GM23338 (cell line): ENCODE results near the gene EPHA5. TPM values are rescaled to one million over a fixed set of nuclear protein-coding genes. Genes with fewer than 3 reads are reported as not detected.

ENCODE experiments used
- ATAC-seq: fragments of 200-7000 bp; cut with Tn5 transposase; 3 replicates; pipeline ENCODE4 v1.9.1; 2020
- DNase-seq: peaks from one replicate; pipeline ENCODE4 v3.0.0-alpha.2; 2015; ENCODE audit warnings: low spot score
- H2AFZ ChIP-seq: fragments of 200-600 bp; sonication (generic); 2 replicates; pipeline ENCODE4 v1.8.0; 2016; ENCODE audit warnings: antibody characterized with exemption, mild to moderate bottlenecking, moderate library complexity
- H3F3A ChIP-seq: fragments of 200-600 bp; sonication (generic); replicated peaks from 2 replicates; pipeline ENCODE4 v1.8.0; 2017; ENCODE audit warnings: antibody characterized with exemption, mixed run types, low read depth
- H3K27ac ChIP-seq: fragments of 200-600 bp; sonication (generic); 2 replicates; pipeline ENCODE4 v1.6.1; 2016; ENCODE audit warnings: low read depth
- H3K27me3 ChIP-seq: fragments of 200-600 bp; sonication (generic); 2 replicates; pipeline ENCODE4 v1.8.0; 2016; ENCODE audit warnings: mild to moderate bottlenecking, mixed run types, moderate library complexity; ENCODE audit not compliant: insufficient read depth
- H3K36me3 ChIP-seq: fragments of 200-600 bp; sonication (generic); 2 replicates; pipeline ENCODE4 v1.8.0; 2016; ENCODE audit warnings: mild to moderate bottlenecking; ENCODE audit not compliant: insufficient read depth
- H3K4me1 ChIP-seq: fragments of 200-600 bp; sonication (generic); 2 replicates; pipeline ENCODE4 v1.8.0; 2016; ENCODE audit warnings: mild to moderate bottlenecking, moderate library complexity; ENCODE audit not compliant: insufficient read depth
- H3K4me2 ChIP-seq: fragments of 200-600 bp; sonication (generic); 2 replicates; pipeline ENCODE4 v1.7.1; 2017; ENCODE audit warnings: mixed run types
- H3K4me3 ChIP-seq: fragments of 200-600 bp; sonication (generic); 2 replicates; pipeline ENCODE4 v1.6.1; 2016; ENCODE audit warnings: mixed run types
- H3K79me2 ChIP-seq: fragments of 200-600 bp; sonication (generic); replicated peaks from 2 replicates; pipeline ENCODE4 v1.8.0; 2017; ENCODE audit warnings: mild to moderate bottlenecking; ENCODE audit not compliant: insufficient read depth
- H3K9me2 ChIP-seq: fragments of 200-600 bp; sonication (generic); 2 replicates; pipeline ENCODE4 v1.8.0; 2017; ENCODE audit not compliant: insufficient read depth
- H4K20me1 ChIP-seq: fragments of 200-600 bp; sonication (generic); replicated peaks from 2 replicates; pipeline ENCODE4 v1.8.0; 2017; ENCODE audit warnings: mild to moderate bottlenecking; ENCODE audit not compliant: insufficient read depth
- H3K27ac Mint-ChIP-seq: 2 replicates; pipeline ENCODE4 v1.8.0; 2020; ENCODE audit warnings: inconsistent platforms, mild to moderate bottlenecking, moderate library complexity, mixed read lengths
- H3K27me3 Mint-ChIP-seq: 3 replicates; pipeline ENCODE4 v1.8.0; 2022; ENCODE audit warnings: low read depth, mild to moderate bottlenecking, moderate library complexity, mixed read lengths, inconsistent platforms; ENCODE audit not compliant: insufficient read depth, poor library complexity
- H3K36me3 Mint-ChIP-seq: 3 replicates; pipeline ENCODE4 v1.8.0; 2021; ENCODE audit warnings: low read depth, mild to moderate bottlenecking, inconsistent platforms, moderate library complexity, mixed read lengths
- H3K4me1 Mint-ChIP-seq: 3 replicates; pipeline ENCODE4 v1.8.0; 2020; ENCODE audit warnings: mild to moderate bottlenecking, inconsistent platforms, mixed read lengths
- H3K4me3 Mint-ChIP-seq: 3 replicates; pipeline ENCODE4 v1.8.0; 2021; ENCODE audit warnings: moderate library complexity, mild to moderate bottlenecking, inconsistent platforms, mixed read lengths
- H3K9me3 Mint-ChIP-seq: 3 replicates; pipeline ENCODE4 v1.8.0; 2020; ENCODE audit warnings: moderate library complexity, mild to moderate bottlenecking, inconsistent platforms, mixed read lengths
- ETS1 ChIP-seq: IDR thresholded peaks from 2 replicates; pipeline ENCODE4 v1.6.1; 2016; ENCODE audit warnings: antibody characterized with exemption
- EZH2 ChIP-seq: fragments of 200-600 bp; sonication (generic); IDR thresholded peaks from one replicate; pipeline ENCODE4 v1.8.0; 2017; ENCODE audit warnings: antibody characterized with exemption, mild to moderate bottlenecking, low read depth; ENCODE audit not compliant: unreplicated experiment
- EZH2phosphoT487 ChIP-seq: fragments of 200-600 bp; sonication (generic); IDR thresholded peaks from one replicate; pipeline ENCODE4 v1.8.1; 2018; ENCODE audit warnings: antibody characterized with exemption; ENCODE audit not compliant: unreplicated experiment
- JUNB ChIP-seq: IDR thresholded peaks from one replicate; pipeline ENCODE4 v1.6.1; 2016; ENCODE audit warnings: antibody characterized with exemption; ENCODE audit not compliant: unreplicated experiment
- POLR2AphosphoS5 ChIP-seq: IDR thresholded peaks from 2 replicates; pipeline ENCODE4 v1.6.1; 2016; ENCODE audit warnings: antibody characterized with exemption, low read depth
- ZNF114 ChIP-seq: fragments of 250-450 bp; sonication (Bioruptor Pico); IDR thresholded peaks from 2 replicates; pipeline ENCODE4 v1.5.0; 2020; ENCODE audit warnings: mild to moderate bottlenecking, moderate library complexity
- ZNF462 ChIP-seq: fragments of 250-450 bp; sonication (Bioruptor Pico); IDR thresholded peaks from 2 replicates; pipeline ENCODE4 v1.5.0; 2020; ENCODE audit warnings: mild to moderate bottlenecking, moderate library complexity
- polyA plus RNA-seq: library from polyadenylated mRNA; unstranded; fragments of >200 nt; fragmentation: Nextera tagmentation; extraction: Ambion mirVana; gene quantifications from 2 replicates; pipeline ENCODE4 v1.2.1, GENCODE V29; 2016
- total RNA-seq: library from RNA; depleted of rRNA; stranded (reverse); fragments of >200 nt; shearing (Covaris generic); gene quantifications from 2 replicates; pipeline ENCODE4 v1.2.3, GENCODE V29; 2014

Gene EPHA5
- total and polyA plus RNA-seq, 2 experiments from 2014 or later: 0.05 to 0.24 TPM

- TF ChIP-seq ZNF462 (CRISPR knock-in tag) (no peak), ZNF114 (CRISPR knock-in tag) (no peak)
Observed at GRCh38 chr4:65671372-65671771, 1.1 kb upstream of the EPHA5 start (continued).

GRCh38 chr4:65670020-65670330, 314 bp downstream of the EPHA5 start:
- H3K27ac ChIP-seq: no peak overlapping the region
- peaks cover 87% of the 10 kb centered on the region for H3K27me3 ChIP-seq
- peaks cover 3% of the 10 kb centered on the region; the same call in 1 of the 2 replicates for H3F3A ChIP-seq
- ATAC-seq: no peak
- Mint-ChIP-seq H3K4me1 (peaks cover 31% of the 10 kb centered on the region), H3K9me3 (no peaks in the 10 kb centered on the region), H3K4me3 (peak overlapping the region; percentile 76), H3K27me3 (peaks cover 62% of the 10 kb centered on the region), H3K27ac (no peak overlapping the region), H3K36me3 (no peaks in the 10 kb centered on the region; the same call in 2 of the 3 replicates)
- peaks cover 42% of the 10 kb centered on the region for H3K4me1 ChIP-seq
- H3K79me2 ChIP-seq: no peaks in the 10 kb centered on the region
- TF ChIP-seq ZNF462 (CRISPR knock-in tag) (no peak), EZH2 (peak; percentile 18), ETS1 (no peak), JUNB (no peak), EZH2phosphoT487 (no peak), POLR2AphosphoS5 (no peak), ZNF114 (CRISPR knock-in tag) (no peak)
- peak overlapping the region; percentile 65 for H3K4me3 ChIP-seq
- peaks cover 5% of the 10 kb centered on the region; the same call in 1 of the 2 replicates for H4K20me1 ChIP-seq
- no peaks in the 10 kb centered on the region for H3K9me2 ChIP-seq
- H2AFZ ChIP-seq: peak overlapping the region; percentile 93
- no peak for DNase-seq
- H3K4me2 ChIP-seq: peak overlapping the region; percentile 91
- H3K36me3 ChIP-seq: no peaks in the 10 kb centered on the region
